Testis (tissue), 3 donors: ENCODE results near the gene SH2D4B. TPM values are rescaled to one million over a fixed set of nuclear protein-coding genes. Genes with fewer than 3 reads are reported as not detected.

Experiments
- DNase-seq: peaks from one replicate; pipeline ENCODE4 v3.0.0-alpha.2; 2019
- H3K27ac ChIP-seq, 2 donors: fragments of 200-600 bp; sonication (generic); one replicate each; pipeline ENCODE4 v1.5.1; 2019
- H3K27me3 ChIP-seq: fragments of 200-600 bp; sonication (generic); one replicate; pipeline ENCODE4 v1.5.1; 2019
- H3K36me3 ChIP-seq: fragments of 200-600 bp; sonication (generic); one replicate; pipeline ENCODE4 v1.5.1; 2017; ENCODE audit warnings: low read depth; ENCODE audit errors: missing control alignments
- H3K4me1 ChIP-seq: fragments of 200-600 bp; sonication (generic); one replicate; pipeline ENCODE4 v1.5.1; 2019
- H3K4me3 ChIP-seq, 2 donors: fragments of 200-600 bp; sonication (generic); one replicate each; pipeline ENCODE4 v1.5.1; 2017 to 2019
- H3K9me3 ChIP-seq: fragments of 200-600 bp; sonication (generic); one replicate; pipeline ENCODE4 v1.5.1; 2017
- CTCF ChIP-seq, 3 experiments: fragments of 450-650 bp in 2 of 3; fragments of 200-600 bp in 1 of 3; sonication (generic) in 1 of 3; IDR thresholded peaks; one replicate each; pipeline ENCODE4 v1.5.1; 2016 to 2019; ENCODE audit warnings: antibody characterized with exemption in 3 of 3, mild to moderate bottlenecking in 2 of 3, moderate library complexity in 1 of 3
- POLR2A ChIP-seq: fragments of 450-650 bp; IDR thresholded peaks from one replicate; pipeline ENCODE4 v1.6.1; 2017; ENCODE audit warnings: antibody characterized with exemption, mild to moderate bottlenecking, moderate library complexity
- WGBS, 2 donors: methylation state at CpG; one replicate each; pipeline ENCODE4 v1.1.5; 2018; 5-methylcytosine and 5-hydroxymethylcytosine counted together
- intact Hi-C: fragments of 100-400 bp; cut with DNase I; formaldehyde crosslinking; loops from one replicate; pipeline ENCODE4 v1.15.1; 2023; ENCODE audit warnings: low total_unique reads
- polyA plus RNA-seq: library from polyadenylated mRNA; stranded (reverse); fragments of 350-450 nt; fragmentation: Illumina TruSeq; extraction: RNeasy Lipid Tissue Mini Kit (QIAGEN cat#74804); gene quantifications from one replicate; pipeline ENCODE4 v1.2.3, GENCODE V29; 2014; ENCODE audit warnings: low read depth, low replicate concordance; ENCODE audit not compliant: insufficient read depth
- total RNA-seq, 2 donors: library from RNA; depleted of rRNA; stranded (reverse); fragments of >200 nt; gene quantifications; one replicate each; pipeline ENCODE4 v1.2.3, GENCODE V29; 2016

SH2D4B gene
- total and polyA plus RNA-seq, 3 donors from 2014 or later, result 0.22 to 1.1 (median 0.55) TPM

- H3K4me1 ChIP-seq, result peaks cover 68% of the 10 kb centered on the region
- 48 to 50% methylated on average over 8 of the region's 8 CpGs for WGBS, 2 donors
- intact Hi-C loops, result no loop called here
- DNase-seq, result no peak
- no peaks in the 10 kb centered on the region for H3K9me3 ChIP-seq
- H3K36me3 ChIP-seq, result no peaks in the 10 kb centered on the region
- H3K27ac ChIP-seq, result peak overlapping the region; percentile 21 to 76
- TF ChIP-seq CTCF (IDR thresholded peaks at IDR 0.05), result no peak
- TF ChIP-seq POLR2A, result no peak
- H3K27me3 ChIP-seq, result no peaks in the 10 kb centered on the region
- H3K4me3 ChIP-seq, result no peak overlapping the region
Observed at GRCh38 chr10:80498078-80498832, 39.4 kb upstream of the SH2D4B start.

GRCh38 chr10:80498833-80499741, 38.6 kb upstream of the SH2D4B start:
- H3K9me3 ChIP-seq, result no peaks in the 10 kb centered on the region
- no peak overlapping the region for H3K4me3 ChIP-seq
- H3K36me3 ChIP-seq, result no peaks in the 10 kb centered on the region
- peak; percentile 92 for DNase-seq
- H3K27ac ChIP-seq, result peak overlapping the region; percentile 57 to 76
- intact Hi-C loops, result no loop called here
- no peaks in the 10 kb centered on the region for H3K27me3 ChIP-seq
- peaks cover 66% of the 10 kb centered on the region for H3K4me1 ChIP-seq
- 36 to 38% methylated on average over 9 to 14 of the region's 14 CpGs for WGBS, 2 donors
- TF ChIP-seq CTCF (IDR thresholded peaks at IDR 0.05) (no peak), POLR2A (no peak)

DNA sequence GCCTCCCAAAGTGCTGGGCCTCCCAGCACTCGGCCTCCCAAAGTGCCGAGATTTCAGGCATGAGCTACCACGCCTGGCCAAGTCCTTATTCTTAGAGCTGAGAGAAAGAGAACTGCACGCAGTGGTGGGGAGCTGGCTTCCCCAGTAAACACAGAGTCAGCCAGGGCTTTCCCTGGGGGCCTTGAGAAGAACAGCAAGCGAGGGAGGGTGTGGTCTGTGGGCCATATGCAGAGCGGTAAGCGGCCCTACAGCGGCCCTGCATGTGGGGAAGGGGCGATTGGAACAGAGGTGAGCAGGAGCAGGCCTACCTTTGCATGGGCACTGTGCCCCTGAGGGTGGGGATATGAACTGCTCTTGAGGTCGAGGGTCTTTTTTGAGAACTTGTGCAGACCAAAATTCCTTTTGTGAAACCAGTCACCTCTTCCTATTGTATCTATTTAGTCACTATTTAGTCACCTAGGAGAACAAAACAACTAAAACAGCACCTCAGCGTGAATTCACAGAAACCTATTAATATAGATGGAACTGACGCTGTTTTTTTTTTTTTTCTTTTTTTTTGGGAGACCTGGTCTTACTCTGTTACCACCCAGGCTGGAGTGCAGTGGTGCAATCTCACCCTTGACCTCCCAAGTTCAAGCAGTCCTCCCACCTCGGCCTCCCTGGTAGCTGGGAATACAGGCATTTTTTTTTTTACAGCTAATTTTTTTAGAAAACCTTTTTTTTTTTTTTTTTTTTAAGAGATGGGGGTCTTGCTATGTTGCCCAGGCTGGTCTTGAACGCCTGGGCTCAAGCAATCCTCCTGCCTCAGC, 36.9 kb upstream of the SH2D4B start:
- no peaks in the 10 kb centered on the region for H3K27me3 ChIP-seq
- TF ChIP-seq POLR2A (no peak), CTCF (IDR thresholded peaks at IDR 0.05) (peak in 1 of 3 experiments; percentile 32)
- DNase-seq, result peak; percentile 85
- H3K36me3 ChIP-seq, result no peaks in the 10 kb centered on the region
- no peak overlapping the region for H3K4me3 ChIP-seq
- H3K9me3 ChIP-seq, result no peaks in the 10 kb centered on the region
- peaks cover 76% of the 10 kb centered on the region for H3K4me1 ChIP-seq
- H3K27ac ChIP-seq, result peak overlapping the region; percentile 57 to 76
- intact Hi-C loops, result loop anchor here (5.0 kb wide), 1 partner anchor 48 kb away; the partner anchor contains the start of gene TSPAN14
- WGBS, 2 donors, result 60 to 64% methylated on average over 12 to 14 of the region's 14 CpGs

GRCh38 chr10:80501381-80501912, 36.3 kb upstream of the SH2D4B start:
- intact Hi-C loops, result loop anchor here (5.0 kb wide), 1 partner anchor 49 kb away; the partner anchor contains the start of gene TSPAN14
- H3K4me3 ChIP-seq, result no peak overlapping the region
- H3K27me3 ChIP-seq, result no peaks in the 10 kb centered on the region
- TF ChIP-seq POLR2A, result no peak
- no peak for TF ChIP-seq CTCF (IDR thresholded peaks at IDR 0.05)
- no peaks in the 10 kb centered on the region for H3K36me3 ChIP-seq
- no peak for DNase-seq
- H3K27ac ChIP-seq, result peak overlapping the region; percentile 13 to 76
- H3K4me1 ChIP-seq, result peaks cover 77% of the 10 kb centered on the region
- 83 to 99% methylated on average over 2 to 3 of the region's 3 CpGs for WGBS, 2 donors
- H3K9me3 ChIP-seq, result no peaks in the 10 kb centered on the region
